Stimulated activated CD4-positive, alpha-beta T cell treated with anti-CD3 and anti-CD28 coated beads, Interleukin-15, amount 100 ng/mL, for 24 hours (primary cell): ENCODE data around the gene XIST.
"Not testable (repeated sequence)": the region's sequence is repeated elsewhere in the genome, so short reads cannot be mapped to it uniquely, and the experiment has no call there.

Source experiments
- DNase-seq: peaks from one replicate; pipeline ENCODE4 v3.0.0-alpha.2; 2020

XIST gene

GRCh38 chrX:73838123-73838522 lies 14.4 kb downstream of the XIST start:
- DNase-seq, result no peak

GRCh38 chrX:73836956-73837477 lies 15.5 kb downstream of the XIST start:
- DNase-seq, result no peak

GRCh38 chrX:73834219-73834618 lies 18.3 kb downstream of the XIST start:
- no peak for DNase-seq

GRCh38 chrX:73832319-73832718 lies 20.2 kb downstream of the XIST start:
- DNase-seq, result no peak

GRCh38 chrX:73831500-73831899 lies 21.0 kb downstream of the XIST start:
- no peak for DNase-seq

GRCh38 chrX:73830489-73831414 lies 21.8 kb downstream of the XIST start:
- no peak for DNase-seq

- no peak for DNase-seq
Observed at GRCh38 chrX:73829890-73830466, 22.5 kb downstream of the XIST start.

- DNase-seq, result no peak
Observed at GRCh38 chrX:73828080-73828720, 24.3 kb downstream of the XIST start.

GRCh38 chrX:73827406-73827805 lies 25.1 kb downstream of the XIST start:
- no peak for DNase-seq

- DNase-seq, result no peak
Observed at GRCh38 chrX:73826996-73827395, 25.5 kb downstream of the XIST start.

- DNase-seq, result no peak
Observed at GRCh38 chrX:73825569-73825968, 26.9 kb downstream of the XIST start.

GRCh38 chrX:73823473-73824004 lies 29.0 kb downstream of the XIST start:
- DNase-seq, result no peak

- no peak for DNase-seq
Observed at GRCh38 chrX:73822775-73823174, 29.7 kb downstream of the XIST start.

- no peak for DNase-seq
Observed at GRCh38 chrX:73821921-73822559, 30.5 kb downstream of the XIST start.

- DNase-seq, result not testable (repeated sequence)
Observed at GRCh38 chrX:73819864-73820558, 32.5 kb downstream of the XIST start.

GRCh38 chrX:73818200-73819116 lies 34.1 kb downstream of the XIST start:
- DNase-seq, result no peak

- no peak for DNase-seq
Observed at GRCh38 chrX:73817393-73818199, 34.9 kb downstream of the XIST start.

- DNase-seq, result no peak
Observed at GRCh38 chrX:73812256-73812655, 40.3 kb downstream of the XIST start.

- not testable (repeated sequence) for DNase-seq
Observed at GRCh38 chrX:73804109-73804508, 48.4 kb downstream of the XIST start.

- DNase-seq, result no peak
Observed at GRCh38 chrX:73799888-73800287, 52.6 kb downstream of the XIST start.
